Measurements from ENCODE around the gene TES.

The TES gene

DNA sequence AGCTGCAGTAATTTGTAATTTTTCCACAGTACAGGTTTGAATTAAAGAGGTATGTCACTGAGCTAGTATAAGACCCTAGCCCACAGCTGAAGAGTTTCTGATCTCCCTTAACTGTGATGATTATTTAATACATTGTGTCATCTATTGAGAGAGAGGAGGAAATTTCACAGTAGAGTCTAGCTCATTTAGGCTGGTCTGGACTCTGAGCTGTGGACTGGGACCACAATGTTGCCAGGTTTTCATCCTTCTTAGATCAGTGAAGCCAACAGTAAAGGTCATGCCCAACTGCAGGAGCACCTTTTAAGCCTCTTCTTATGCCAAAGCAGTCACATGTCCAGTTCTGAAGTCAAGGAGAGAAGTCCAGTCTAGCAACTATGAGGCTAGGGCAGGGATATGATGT, 8.9 kb downstream of the TES start:
- H3K4me3 ChIP-seq (ENCODE audit: low read depth, low read length) = no peak overlapping the region
- TF ChIP-seq, protein P1, sequence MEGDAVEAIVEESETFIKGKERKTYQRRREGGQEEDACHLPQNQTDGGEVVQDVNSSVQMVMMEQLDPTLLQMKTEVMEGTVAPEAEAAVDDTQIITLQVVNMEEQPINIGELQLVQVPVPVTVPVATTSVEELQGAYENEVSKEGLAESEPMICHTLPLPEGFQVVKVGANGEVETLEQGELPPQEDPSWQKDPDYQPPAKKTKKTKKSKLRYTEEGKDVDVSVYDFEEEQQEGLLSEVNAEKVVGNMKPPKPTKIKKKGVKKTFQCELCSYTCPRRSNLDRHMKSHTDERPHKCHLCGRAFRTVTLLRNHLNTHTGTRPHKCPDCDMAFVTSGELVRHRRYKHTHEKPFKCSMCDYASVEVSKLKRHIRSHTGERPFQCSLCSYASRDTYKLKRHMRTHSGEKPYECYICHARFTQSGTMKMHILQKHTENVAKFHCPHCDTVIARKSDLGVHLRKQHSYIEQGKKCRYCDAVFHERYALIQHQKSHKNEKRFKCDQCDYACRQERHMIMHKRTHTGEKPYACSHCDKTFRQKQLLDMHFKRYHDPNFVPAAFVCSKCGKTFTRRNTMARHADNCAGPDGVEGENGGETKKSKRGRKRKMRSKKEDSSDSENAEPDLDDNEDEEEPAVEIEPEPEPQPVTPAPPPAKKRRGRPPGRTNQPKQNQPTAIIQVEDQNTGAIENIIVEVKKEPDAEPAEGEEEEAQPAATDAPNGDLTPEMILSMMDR (IDR thresholded peaks at IDR 0.05; ENCODE audit: borderline replicate concordance, insufficient read depth, low read depth, low read length) = no peak

DNA sequence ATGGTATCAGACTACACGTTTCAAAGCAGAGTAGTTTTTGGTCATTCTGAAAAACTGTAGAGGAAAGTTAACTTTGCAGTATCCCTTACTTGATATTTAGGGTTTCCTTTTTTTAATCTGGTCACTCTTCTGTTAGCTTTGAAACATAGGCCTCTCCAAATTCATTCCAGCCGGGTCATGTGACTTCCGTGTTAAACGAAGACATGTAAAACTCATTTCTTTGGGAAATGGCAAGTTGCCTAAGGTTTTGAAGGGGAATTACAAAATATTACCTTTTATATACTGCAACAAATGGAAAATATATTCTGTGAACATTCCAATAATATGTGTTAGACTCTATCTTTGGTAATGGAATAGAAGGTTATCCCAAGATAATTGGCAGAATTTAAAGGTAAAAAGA, 9.5 kb downstream of the TES start:
- H3K4me3 ChIP-seq (ENCODE audit: low read depth, low read length) = no peak overlapping the region
- TF ChIP-seq, protein P1 (IDR thresholded peaks at IDR 0.05; ENCODE audit: borderline replicate concordance, insufficient read depth, low read depth, low read length) = no peak

DNA sequence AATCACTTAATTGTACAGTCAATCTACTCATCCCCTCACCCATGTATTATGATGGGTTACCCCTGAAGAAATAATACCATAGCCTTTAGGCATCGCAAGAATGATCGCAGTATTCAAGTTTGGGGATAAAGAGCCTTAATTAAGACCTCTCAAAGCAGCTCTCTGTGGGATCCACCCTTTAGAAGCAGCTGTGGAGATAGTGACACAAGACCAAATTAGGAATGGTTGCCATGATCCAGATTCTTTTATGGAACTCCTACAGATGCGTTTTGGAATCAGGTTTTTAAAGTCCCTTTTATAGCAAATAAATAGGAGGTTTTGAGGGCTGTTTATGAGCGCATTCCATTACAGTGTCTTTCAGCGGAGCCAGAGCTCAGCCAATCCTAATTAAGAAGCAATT, 12.2 kb downstream of the TES start:
- TF ChIP-seq, protein P1 (IDR thresholded peaks at IDR 0.05; ENCODE audit: borderline replicate concordance, insufficient read depth, low read depth, low read length) = no peak
- H3K4me3 ChIP-seq (ENCODE audit: low read depth, low read length) = no peak overlapping the region

DNA sequence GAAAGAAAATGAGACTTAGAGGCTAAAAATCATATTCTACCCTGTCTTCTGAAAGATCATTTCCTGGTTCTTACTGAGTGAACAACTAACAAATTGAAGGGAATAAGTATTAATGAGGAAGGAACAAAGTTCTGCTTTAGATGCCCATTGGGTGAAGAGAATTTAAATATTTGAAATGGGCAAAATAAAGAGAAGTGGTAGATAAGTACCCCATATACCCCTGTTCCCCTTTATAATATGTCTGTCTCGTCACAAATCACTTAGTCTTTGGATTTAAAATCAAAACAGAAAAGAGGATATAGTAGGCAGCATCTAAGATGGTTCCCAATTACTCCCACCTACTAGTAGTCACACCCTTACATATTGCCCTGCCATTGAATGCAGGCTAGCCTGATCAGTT, 13.2 kb downstream of the TES start:
- no peak overlapping the region for H3K4me3 ChIP-seq (ENCODE audit: low read depth, low read length)
- TF ChIP-seq, protein P1 (IDR thresholded peaks at IDR 0.05; ENCODE audit: borderline replicate concordance, insufficient read depth, low read depth, low read length) = no peak

DNA sequence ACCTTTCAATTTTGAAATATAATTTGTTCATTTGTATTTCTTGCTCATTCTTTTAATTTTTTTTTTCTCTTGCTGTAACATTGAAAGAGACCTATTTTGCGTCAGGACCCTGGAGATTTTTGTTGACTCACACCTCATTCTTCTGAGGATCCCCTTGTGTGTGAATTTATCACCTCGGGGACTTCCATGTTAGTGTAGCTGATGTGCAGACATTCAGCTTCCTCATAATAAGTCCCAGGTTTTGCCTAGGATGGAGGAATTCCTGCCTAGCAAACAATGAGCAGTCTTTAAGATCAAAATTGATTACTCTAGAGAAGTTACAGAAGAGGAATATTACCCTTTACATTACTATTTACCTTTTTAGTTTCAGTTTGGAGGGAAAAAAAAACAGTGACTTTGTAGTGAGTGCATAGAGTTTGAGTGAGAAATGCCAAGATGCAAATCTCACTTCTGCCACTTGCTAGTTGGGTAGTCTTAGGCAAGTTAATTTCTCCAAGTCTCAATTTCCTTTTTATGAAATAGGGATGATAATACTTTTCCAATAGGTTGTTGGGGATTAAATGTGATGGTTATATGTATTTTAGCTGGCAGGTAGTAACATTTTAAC, 14.3 kb downstream of the TES start:
- no peak overlapping the region for H3K4me3 ChIP-seq (ENCODE audit: low read depth, low read length)

DNA sequence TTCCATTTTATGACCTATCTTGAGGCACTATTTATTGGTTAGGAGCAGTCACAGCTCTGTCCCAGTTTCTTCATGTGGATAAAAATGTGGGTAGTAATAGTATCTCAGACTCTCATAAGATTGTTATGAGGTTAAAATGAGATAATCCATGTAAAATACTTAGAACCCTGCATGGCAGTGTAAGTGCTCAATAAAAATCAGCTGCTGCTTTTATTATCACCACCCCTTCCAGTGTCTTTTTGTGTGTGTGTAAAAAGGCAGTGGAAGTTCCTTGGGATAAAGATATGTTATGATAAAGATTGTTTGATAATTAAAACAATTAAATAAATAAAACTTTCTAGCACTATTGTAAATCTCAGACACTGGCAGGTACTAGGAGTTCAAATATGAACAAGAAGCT, 15.5 kb downstream of the TES start:
- TF ChIP-seq, protein P1 (IDR thresholded peaks at IDR 0.05; ENCODE audit: borderline replicate concordance, insufficient read depth, low read depth, low read length) = no peak
- no peak overlapping the region for H3K4me3 ChIP-seq (ENCODE audit: low read depth, low read length)

More for the DNA sequence above, 14.3 kb downstream of the TES start:
- TF ChIP-seq, protein P1 (IDR thresholded peaks at IDR 0.05; ENCODE audit: borderline replicate concordance, insufficient read depth, low read depth, low read length) = no peak

DNA sequence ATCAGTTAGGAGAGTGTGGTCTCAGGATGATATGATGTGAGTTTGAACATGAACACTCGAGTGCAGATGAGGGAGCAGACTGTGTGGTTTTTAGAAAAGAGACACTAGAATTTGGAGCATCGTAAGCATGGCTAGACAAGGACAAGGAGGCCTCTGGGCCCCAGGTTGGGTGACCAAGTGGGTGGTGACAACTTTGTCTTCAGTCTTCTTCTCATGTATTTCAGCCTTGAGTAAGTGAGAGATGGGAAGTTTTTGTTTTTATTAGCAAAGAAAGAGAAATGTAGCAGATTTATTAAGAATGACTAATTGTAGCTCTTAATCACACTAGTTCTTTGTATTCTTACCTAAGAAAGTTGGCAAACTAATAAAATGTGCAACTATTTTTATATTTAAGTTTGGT, 16.3 kb downstream of the TES start:
- TF ChIP-seq, protein P1 (IDR thresholded peaks at IDR 0.05; ENCODE audit: borderline replicate concordance, insufficient read depth, low read depth, low read length) = no peak
- no peak overlapping the region for H3K4me3 ChIP-seq (ENCODE audit: low read depth, low read length)

All from GM12875 (cell line).